Endothelial cell (in vitro differentiated cells): ENCODE data around the gene ATP1A1. TPM values are rescaled to one million over a fixed set of nuclear protein-coding genes. Genes with fewer than 3 reads are reported as not detected.

Experiments used
- DNase-seq: peaks from one replicate; pipeline ENCODE4 v3.0.0; 2021; ENCODE audit warnings: low spot score
- H3K27ac Mint-ChIP-seq: one replicate; pipeline ENCODE4 v1.8.0; 2021; ENCODE audit warnings: mixed read lengths, inconsistent platforms; ENCODE audit not compliant: unreplicated experiment
- H3K27me3 Mint-ChIP-seq: one replicate; pipeline ENCODE4 v1.8.0; 2021; ENCODE audit warnings: mild to moderate bottlenecking, moderate library complexity, mixed read lengths, inconsistent platforms; ENCODE audit not compliant: unreplicated experiment
- H3K36me3 Mint-ChIP-seq: one replicate; pipeline ENCODE4 v1.8.0; 2021; ENCODE audit warnings: mild to moderate bottlenecking, low read depth, mixed read lengths, inconsistent platforms; ENCODE audit not compliant: unreplicated experiment
- H3K4me1 Mint-ChIP-seq: one replicate; pipeline ENCODE4 v1.8.0; 2021; ENCODE audit warnings: mild to moderate bottlenecking, mixed read lengths, inconsistent platforms; ENCODE audit not compliant: unreplicated experiment
- H3K4me3 Mint-ChIP-seq: one replicate; pipeline ENCODE4 v1.8.0; 2021; ENCODE audit warnings: mild to moderate bottlenecking, mixed read lengths, inconsistent platforms; ENCODE audit not compliant: unreplicated experiment
- H3K9me3 Mint-ChIP-seq: one replicate; pipeline ENCODE4 v1.8.0; 2021; ENCODE audit warnings: mixed read lengths, inconsistent platforms; ENCODE audit not compliant: unreplicated experiment
- CTCF ChIP-seq: fragments of 200-600 bp; sonication (generic); IDR thresholded peaks from one replicate; pipeline ENCODE4 v1.5.0; 2021; ENCODE audit warnings: antibody characterized with exemption; ENCODE audit not compliant: unreplicated experiment
- total RNA-seq: library from RNA; stranded (reverse); fragmentation: NEBNext Ultra II Directional; extraction: Animal tissue kit (Norgen Biotek cat#: 25700); gene quantifications from one replicate; pipeline ENCODE4 v1.2.1, GENCODE V29; 2021; ENCODE audit not compliant: unreplicated experiment

The ATP1A1 gene
- total RNA-seq, 1 donor from 2014 or later: 156 TPM

DNA sequence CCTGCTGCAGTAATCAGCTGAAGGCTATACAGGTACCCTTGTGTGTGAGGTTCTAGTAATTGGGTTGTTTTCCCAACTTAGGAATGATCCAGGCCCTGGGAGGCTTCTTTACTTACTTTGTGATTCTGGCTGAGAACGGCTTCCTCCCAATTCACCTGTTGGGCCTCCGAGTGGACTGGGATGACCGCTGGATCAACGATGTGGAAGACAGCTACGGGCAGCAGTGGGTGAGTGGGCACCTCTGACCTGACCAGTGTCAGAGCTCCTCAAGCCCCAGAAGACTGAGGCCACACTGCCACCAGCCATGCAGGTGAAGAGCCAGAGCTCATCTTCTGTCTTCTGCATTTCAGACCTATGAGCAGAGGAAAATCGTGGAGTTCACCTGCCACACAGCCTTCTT lies 27.7 kb downstream of the ATP1A1 start:
- H3K4me3 Mint-ChIP-seq: no peak overlapping the region
- H3K36me3 Mint-ChIP-seq: peaks cover 72% of the 10 kb centered on the region
- DNase-seq: no peak
- no peak overlapping the region for H3K27ac Mint-ChIP-seq
- H3K27me3 Mint-ChIP-seq: peaks cover 2% of the 10 kb centered on the region
- H3K4me1 Mint-ChIP-seq: no peaks in the 10 kb centered on the region
- H3K9me3 Mint-ChIP-seq: no peaks in the 10 kb centered on the region
- TF ChIP-seq CTCF: no peak

DNA sequence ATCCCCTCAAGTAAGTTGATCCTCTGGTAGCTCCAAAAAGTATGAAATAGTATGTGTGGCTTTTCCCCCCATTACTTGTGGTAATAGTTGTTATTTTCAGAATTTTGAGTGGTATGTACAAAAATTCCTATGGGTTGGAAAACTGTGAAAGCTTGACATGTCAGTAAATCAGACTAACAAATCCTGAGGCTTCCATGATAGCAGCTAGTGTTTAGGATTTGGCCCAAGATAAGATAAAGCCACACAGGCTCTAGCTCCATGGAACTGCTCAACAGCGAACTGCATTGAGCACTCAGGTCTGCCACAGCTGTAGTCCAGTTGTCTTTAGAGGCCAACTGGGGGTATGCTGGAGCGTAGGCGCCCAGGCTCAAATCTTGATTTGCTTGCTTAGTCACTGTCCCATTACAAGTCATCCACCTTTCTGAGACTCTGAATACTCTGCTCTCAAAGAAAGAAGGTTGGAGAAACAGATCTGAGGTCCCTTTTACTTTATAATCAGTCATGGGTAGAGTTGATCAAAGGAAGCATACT lies 28.7 kb downstream of the ATP1A1 start:
- DNase-seq: no peak
- H3K27me3 Mint-ChIP-seq: peaks cover 3% of the 10 kb centered on the region
- TF ChIP-seq CTCF: no peak
- H3K27ac Mint-ChIP-seq: no peak overlapping the region
- no peak overlapping the region for H3K4me3 Mint-ChIP-seq
- no peaks in the 10 kb centered on the region for H3K9me3 Mint-ChIP-seq
- H3K4me1 Mint-ChIP-seq: no peaks in the 10 kb centered on the region
- peaks cover 77% of the 10 kb centered on the region for H3K36me3 Mint-ChIP-seq

- H3K4me3 Mint-ChIP-seq: peak overlapping the region; percentile 4
- no peak overlapping the region for H3K27ac Mint-ChIP-seq
- H3K36me3 Mint-ChIP-seq: peaks cover 76% of the 10 kb centered on the region
- peaks cover 3% of the 10 kb centered on the region for H3K27me3 Mint-ChIP-seq
- no peaks in the 10 kb centered on the region for H3K9me3 Mint-ChIP-seq
- TF ChIP-seq CTCF: no peak
- no peaks in the 10 kb centered on the region for H3K4me1 Mint-ChIP-seq
- DNase-seq: no peak
These were observed 29.3 kb downstream of the ATP1A1 start for GRCh38 chr1:116402333-116402732.

GRCh38 chr1:116403496-116404136 lies 30.6 kb downstream of the ATP1A1 start:
- H3K4me1 Mint-ChIP-seq: no peaks in the 10 kb centered on the region
- no peak overlapping the region for H3K27ac Mint-ChIP-seq
- H3K27me3 Mint-ChIP-seq: peaks cover 3% of the 10 kb centered on the region
- no peak for TF ChIP-seq CTCF
- DNase-seq: no peak
- no peak overlapping the region for H3K4me3 Mint-ChIP-seq
- no peaks in the 10 kb centered on the region for H3K9me3 Mint-ChIP-seq
- H3K36me3 Mint-ChIP-seq: peaks cover 68% of the 10 kb centered on the region

DNA sequence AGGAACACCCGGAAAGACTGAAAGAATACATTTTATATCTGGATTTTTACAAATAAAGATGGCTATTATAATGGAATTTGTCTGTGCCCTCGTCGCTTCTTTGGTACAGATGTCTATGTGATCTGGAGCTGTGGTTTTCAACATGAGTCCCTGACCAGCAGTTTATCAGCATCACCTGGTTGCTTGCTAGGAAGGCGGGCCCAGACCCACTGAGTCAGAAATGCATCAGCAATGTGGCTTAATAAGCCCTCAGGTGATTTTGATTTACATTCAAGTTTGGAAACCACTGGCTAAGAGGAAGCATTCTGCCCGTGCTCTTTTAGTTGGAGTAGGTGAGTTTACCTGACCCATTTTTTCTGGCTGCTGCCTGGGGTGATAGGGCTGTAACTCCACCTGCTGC lies 31.7 kb downstream of the ATP1A1 start:
- peaks cover 59% of the 10 kb centered on the region for H3K36me3 Mint-ChIP-seq
- H3K27ac Mint-ChIP-seq: no peak overlapping the region
- no peak for TF ChIP-seq CTCF

More for the DNA sequence above, 31.7 kb downstream of the ATP1A1 start:
- no peak for DNase-seq
- Mint-ChIP-seq H3K27me3 (peaks cover 3% of the 10 kb centered on the region), H3K4me1 (no peaks in the 10 kb centered on the region), H3K9me3 (no peaks in the 10 kb centered on the region), H3K4me3 (no peak overlapping the region)
